ENCODE data around the gene SSX2IP.

GRCh38 chr1:84692391-84692790 is 2.1 kb upstream of the SSX2IP start:
- TF ChIP-seq CTCF (IDR thresholded peaks at IDR 0.05 in 8 of 11, conservative IDR thresholded peaks at IDR 0.05 in 3 of 11) (no peak), POLR2A (IDR thresholded peaks at IDR 0.05) (no peak), POLR2AphosphoS5 (IDR thresholded peaks at IDR 0.05) (no peak)
